HG03565 (cell line): ENCODE results near the gene PCGF3.
"Not testable (repeated sequence)": the region's sequence is repeated elsewhere in the genome, so short reads cannot be mapped to it uniquely, and the experiment has no call there.

Experiments
- ATAC-seq: cut with Tn5 transposase; IDR thresholded peaks from one replicate; pipeline ENCODE4 v1.9.1; 2021; ENCODE audit warnings: mild to moderate bottlenecking, moderate library complexity; ENCODE audit not compliant: unreplicated experiment

Gene PCGF3

GRCh38 chr4:681736-682451 lies 23.7 kb upstream of the PCGF3 start:
- ATAC-seq, result no peak

- ATAC-seq, result no peak
Measured at GRCh38 chr4:682490-683172, 23.0 kb upstream of the PCGF3 start.

DNA sequence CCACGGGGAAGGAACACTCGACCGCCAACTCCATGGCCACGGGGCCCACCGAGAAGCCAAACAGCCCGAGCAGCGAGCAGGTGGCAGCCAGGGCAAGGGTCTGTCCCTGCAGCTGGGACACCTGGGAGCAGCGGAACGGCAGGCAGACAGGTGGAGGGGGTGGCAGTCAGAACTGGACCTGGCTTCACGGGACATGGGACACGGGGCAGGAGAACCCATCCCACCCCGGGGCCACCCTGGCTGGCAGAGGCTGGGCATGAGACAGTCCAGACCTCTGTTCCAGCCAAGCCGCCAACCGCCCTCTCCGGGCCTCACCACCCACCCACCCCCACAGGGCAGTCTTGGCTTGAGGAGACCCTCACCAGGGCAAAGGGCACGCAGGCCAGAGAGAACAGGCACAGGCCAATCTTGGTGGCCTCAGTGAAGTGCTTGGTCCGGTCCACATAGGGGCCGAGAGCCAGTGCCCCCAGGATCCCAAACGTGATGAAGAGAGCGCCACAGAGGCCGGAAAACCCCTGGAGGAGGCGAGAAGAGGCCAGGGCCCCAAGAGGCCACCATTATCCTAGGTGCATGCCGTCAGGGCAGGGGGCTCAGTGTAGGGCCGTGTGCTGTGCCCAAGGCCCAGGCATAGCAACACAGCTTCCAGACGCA lies 22.3 kb upstream of the PCGF3 start:
- no peak for ATAC-seq

DNA sequence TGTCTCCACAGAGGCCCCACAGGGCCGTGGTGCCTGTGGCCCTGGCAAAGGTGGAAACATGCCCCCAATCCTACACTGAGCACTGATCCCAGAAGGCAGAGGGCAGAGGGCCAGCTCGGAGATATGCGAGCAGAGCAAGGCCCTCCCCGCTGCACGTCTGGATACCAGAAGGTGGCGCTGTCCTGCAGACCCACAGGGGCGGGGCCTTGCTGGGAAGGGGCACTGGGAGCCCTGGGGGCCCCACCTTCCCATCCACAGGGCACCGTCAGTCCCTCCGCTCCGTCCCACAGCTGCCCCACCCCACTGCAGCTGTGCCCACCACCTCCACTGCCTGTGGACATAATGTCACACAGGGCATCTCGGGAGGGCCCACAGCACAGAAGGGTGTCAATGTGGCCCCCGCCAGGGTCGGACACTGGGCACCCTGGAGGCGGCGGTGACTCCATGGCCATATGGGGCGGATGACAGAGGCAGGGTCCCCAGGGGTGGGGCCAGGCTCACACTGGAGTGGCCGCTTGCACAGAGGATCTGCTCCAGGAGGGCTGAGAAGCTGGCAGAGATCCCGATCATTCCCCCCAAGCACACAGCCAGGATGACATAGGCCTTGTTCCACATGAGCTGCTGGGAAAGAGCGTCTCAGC lies 21.5 kb upstream of the PCGF3 start:
- no peak for ATAC-seq

- no peak for ATAC-seq
Measured at GRCh38 chr4:684623-685327, 20.9 kb upstream of the PCGF3 start.

DNA sequence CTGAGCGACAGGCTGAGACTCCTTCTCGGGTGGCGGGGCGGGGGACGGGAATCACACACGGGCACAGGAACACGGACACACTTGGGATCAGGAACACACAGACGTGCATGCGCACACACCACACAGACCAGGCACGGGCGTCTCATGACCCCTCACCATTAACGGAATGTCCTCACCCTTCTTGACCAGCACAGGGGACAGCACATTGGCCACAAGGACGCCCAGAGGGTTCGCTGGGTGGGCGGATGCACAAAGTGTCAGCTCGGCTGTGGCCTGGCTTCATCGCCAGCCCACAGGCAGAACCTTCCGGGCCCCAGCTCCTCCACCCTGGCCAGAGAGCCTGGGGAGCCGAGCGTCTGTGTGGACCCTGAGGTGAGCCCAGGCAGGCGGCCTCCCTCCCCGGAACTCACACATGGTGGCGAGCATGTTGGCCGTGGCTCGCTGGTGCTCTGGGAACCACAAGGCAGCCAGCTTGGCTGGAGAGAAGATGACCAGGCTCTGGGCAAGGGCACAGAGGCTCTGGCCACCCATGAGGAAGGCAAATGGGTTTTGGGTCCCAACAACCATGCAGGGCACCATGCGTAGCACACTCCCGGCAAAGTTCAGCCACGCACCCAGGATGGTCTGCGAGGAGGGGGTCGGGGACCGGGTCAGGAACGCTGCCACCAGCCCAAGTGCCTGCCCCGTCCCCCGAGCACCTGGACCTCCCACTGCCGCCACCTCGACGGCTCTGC lies 19.8 kb upstream of the PCGF3 start:
- ATAC-seq, result no peak

- ATAC-seq, result no peak
Measured at GRCh38 chr4:686413-687040, 19.1 kb upstream of the PCGF3 start.

- no peak for ATAC-seq
Measured at GRCh38 chr4:687048-687970, 18.3 kb upstream of the PCGF3 start.

- no peak for ATAC-seq
Measured at GRCh38 chr4:687971-688853, 17.4 kb upstream of the PCGF3 start.

- no peak for ATAC-seq
Measured at GRCh38 chr4:688854-689681, 16.6 kb upstream of the PCGF3 start, which contains the start of gene SLC49A3. Gene SLC49A3, minus strand, starts transcription at chr4:689151. Its CDS starts 24 bp downstream, at chr4:689127.

DNA sequence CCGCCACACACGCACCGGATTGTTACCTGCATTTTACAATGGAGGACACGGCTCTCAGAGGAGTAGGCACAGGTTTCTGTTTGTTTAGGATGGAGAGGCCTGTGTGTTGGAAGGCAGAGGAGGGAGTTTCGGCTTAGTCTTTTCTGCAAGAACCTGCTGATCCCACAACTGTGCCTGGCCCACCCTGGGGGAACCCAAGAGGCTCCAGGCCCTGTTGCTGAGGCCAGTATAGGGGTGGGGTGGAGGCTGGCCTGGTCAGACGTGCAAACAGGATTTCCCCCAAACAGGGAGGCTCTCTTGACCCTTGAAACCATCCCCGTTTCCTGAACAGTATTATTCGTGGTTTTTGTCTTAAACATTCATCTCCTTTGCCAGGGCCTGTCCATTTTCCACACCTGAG lies 15.9 kb upstream of the PCGF3 start:
- no peak for ATAC-seq

- ATAC-seq, result no peak
Measured at GRCh38 chr4:692771-693554, 12.7 kb upstream of the PCGF3 start.

- not testable (repeated sequence) for ATAC-seq
Measured at GRCh38 chr4:694341-694940, 11.2 kb upstream of the PCGF3 start.

DNA sequence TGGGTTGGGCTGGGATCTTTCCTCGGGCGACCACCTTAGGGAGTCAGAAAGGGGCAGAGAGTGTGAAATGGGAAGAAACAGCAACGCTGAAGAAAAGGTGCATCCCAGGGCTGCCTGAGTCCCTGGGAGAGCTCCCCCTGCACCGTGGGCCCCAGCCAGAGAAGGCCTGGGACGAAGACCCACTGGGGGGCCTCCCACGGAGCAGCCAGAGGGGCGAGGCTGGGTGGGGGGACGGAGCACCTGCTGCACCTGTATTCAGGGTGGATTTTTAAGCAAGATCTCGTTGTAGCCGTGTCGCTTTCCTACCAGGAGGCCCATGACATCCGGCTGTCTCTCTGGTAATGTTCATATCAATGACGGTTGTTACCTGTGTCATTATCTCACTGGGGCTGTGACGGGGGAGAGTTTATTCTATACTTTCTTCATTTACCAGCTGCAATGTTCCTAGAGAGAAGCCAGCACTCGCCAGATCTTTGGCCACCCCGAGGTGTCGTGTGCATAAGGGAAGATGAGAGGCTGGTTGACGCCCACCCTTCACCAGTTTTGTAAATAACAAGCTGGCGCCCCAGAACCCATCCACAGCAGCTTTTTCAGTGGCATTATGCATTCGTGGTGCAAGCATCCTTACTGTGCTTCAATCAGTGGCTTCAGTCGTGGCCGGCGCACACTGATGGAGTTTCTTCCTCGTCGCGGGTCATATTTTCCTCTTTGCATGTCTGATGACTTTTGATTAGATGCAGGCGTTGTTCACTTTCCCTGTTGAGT lies 5.6 kb upstream of the PCGF3 start:
- no peak for ATAC-seq
